ENCODE data around the gene CEP295NL. TPM values are rescaled to one million over a fixed set of nuclear protein-coding genes. Genes with fewer than 3 reads are reported as not detected.

CEP295NL gene
- 6.3 TPM for total RNA-seq

DNA sequence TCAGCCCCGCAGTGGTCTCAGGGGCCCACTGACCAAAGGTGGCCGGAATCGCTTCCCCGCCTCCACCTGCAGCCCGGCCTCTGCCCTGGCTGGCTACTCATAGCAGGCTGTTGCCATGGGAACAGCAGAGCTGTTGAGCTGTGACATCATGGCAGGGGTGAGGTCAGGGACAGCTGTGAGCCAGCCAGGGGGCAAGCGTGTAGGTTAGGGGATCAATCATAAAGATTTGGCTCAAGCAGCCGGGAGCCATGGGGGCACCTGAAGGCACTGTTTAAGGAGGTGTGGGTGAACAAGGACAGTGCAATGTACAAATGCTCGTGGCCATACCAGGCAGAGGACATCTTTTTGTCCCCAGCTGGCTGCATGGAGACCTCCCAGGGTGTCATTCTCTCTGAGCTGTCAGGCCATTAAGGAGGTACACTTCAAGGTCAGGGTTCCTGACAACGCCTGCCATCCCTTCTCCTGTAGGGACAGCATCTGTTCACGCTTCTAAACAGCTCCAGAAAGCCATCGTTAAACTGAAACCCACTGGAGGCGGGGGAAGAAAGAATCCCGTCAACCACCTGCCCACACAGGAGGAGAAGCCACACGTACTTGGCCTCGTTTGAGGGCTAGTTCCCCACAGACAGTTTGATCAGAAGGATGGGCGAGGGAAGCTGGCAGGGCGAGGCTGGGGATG, at the start of gene CEP295NL:
TSS of gene CEP295NL (minus strand) at position 101 of the 679 bp plus-strand sequence. CDS start 1,373 bp downstream, outside the sequence.

GRCh38 chr17:78925234-78925633, 22.2 kb upstream of the CEP295NL start, which contains the start of gene TIMP2:
Gene TIMP2, minus strand, starts transcription at chr17:78925387. Its CDS starts 299 bp downstream, at chr17:78925088.

DNA sequence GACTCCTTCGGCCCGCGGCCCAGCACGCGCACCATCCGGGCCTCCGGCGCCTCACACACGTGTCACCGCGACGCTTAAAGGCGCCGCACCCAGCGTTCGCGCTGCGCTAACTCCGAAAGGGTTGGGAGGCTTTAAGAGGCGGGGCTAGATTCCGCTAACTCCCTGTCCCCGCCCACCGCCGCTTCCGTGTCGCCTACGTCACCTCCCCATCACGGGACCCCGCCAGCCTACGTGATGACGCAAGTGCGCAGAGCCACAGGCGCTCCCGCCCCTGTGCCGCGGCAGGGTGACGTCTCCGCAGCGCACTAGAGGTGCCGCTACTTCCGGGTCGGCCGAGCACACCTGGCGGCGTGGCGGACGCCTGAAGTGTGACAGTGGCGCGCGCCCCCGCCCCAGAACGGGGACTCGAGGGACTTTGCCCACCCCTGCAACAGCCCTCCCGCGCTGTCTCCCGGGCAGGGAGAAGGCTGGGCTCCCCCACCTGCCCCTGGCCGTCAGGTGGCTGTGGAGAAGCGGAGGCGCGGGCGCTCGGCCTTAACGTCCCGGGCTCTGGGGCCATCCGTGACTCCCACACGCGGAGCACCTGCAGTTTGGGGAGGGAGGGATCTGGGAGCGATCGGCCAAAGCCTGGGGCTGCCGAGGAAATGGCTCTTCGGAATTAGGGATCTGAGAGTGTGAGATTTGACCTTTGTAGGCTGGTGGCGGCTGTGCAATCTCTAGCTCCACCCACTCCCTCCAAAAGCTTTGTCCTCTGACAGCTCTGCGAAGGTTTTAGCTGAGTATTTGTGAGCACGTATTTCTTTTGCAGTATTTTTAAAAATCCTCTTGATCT, 62.0 kb downstream of the CEP295NL start, which contains the start of gene USP36:
TSS of gene USP36 (minus strand) at position 35 of the 832 bp plus-strand sequence. CDS start 4,451 bp downstream, outside the sequence.

Other genes with a start within 250 kb of the CEP295NL start
- gene CYTH1, start 120.9 kb downstream of the CEP295NL start, total RNA-seq, result 102 TPM
- gene USP36, start 62.4 kb downstream of the CEP295NL start, total RNA-seq, result 32.9 TPM
- gene TIMP2, start 22.2 kb upstream of the CEP295NL start, total RNA-seq, result 56.0 TPM
- 17.5 TPM for gene LGALS3BP, start 76.7 kb upstream of the CEP295NL start, total RNA-seq
- gene CANT1, start 106.6 kb upstream of the CEP295NL start, total RNA-seq, result 19.4 TPM
- gene C1QTNF1, start 121.0 kb upstream of the CEP295NL start, total RNA-seq, result 0.94 TPM
- 25.7 TPM for gene ENGASE, start 171.6 kb upstream of the CEP295NL start, total RNA-seq

Measured in parietal lobe (tissue), 1 donor.